Neural cell (in vitro differentiated cells): ENCODE data around the gene ATP6V1E1. TPM values are rescaled to one million over a fixed set of nuclear protein-coding genes. Genes with fewer than 3 reads are reported as not detected.

ENCODE experiments used
- H2AFZ ChIP-seq: fragments of 200-600, 300-800 bp; sonication (generic), shearing (Covaris generic); 2 replicates; pipeline ENCODE4 v1.6.0; 2014; ENCODE audit warnings: low read depth, mild to moderate bottlenecking, antibody characterized with exemption, low read length, moderate library complexity
- H3F3A ChIP-seq: fragments of 200-600 bp; shearing (Covaris generic); 2 replicates; pipeline ENCODE4 v1.6.1; 2016; ENCODE audit warnings: mild to moderate bottlenecking, moderate library complexity, mixed read lengths, antibody characterized with exemption, low read length; ENCODE audit not compliant: insufficient read depth, poor library complexity, severe bottlenecking
- H3K27ac ChIP-seq: fragments of 200-600, 300-800 bp; sonication (generic), shearing (Covaris generic); 2 replicates; pipeline ENCODE4 v1.5.1; 2014; ENCODE audit warnings: mild to moderate bottlenecking, low read length, moderate library complexity
- H3K27me3 ChIP-seq: fragments of 300-800, 200-600 bp; sonication (generic), shearing (Covaris generic); 2 replicates; pipeline ENCODE4 v1.6.0; 2014; ENCODE audit warnings: mild to moderate bottlenecking, low read depth, low read length, moderate library complexity; ENCODE audit not compliant: insufficient read depth
- H3K36me3 ChIP-seq: fragments of 300-800, 200-600 bp; sonication (generic), shearing (Covaris generic); 2 replicates; pipeline ENCODE4 v1.5.1; 2014; ENCODE audit warnings: mild to moderate bottlenecking, antibody characterized with exemption, low read length, moderate library complexity; ENCODE audit not compliant: insufficient read depth
- H3K4me2 ChIP-seq: fragments of 300-800, 200-600 bp; sonication (generic), shearing (Covaris generic); 2 replicates; pipeline ENCODE4 v1.6.0; 2014; ENCODE audit warnings: mild to moderate bottlenecking, low read length
- H3K4me3 ChIP-seq: fragments of 300-800, 200-600 bp; sonication (generic), shearing (Covaris generic); 2 replicates; pipeline ENCODE4 v1.5.1; 2014; ENCODE audit warnings: mild to moderate bottlenecking, low read length, moderate library complexity
- H3K79me2 ChIP-seq: fragments of 200-600 bp; shearing (Covaris generic); replicated peaks from 2 replicates; pipeline ENCODE4 v1.6.0; 2014; ENCODE audit warnings: mild to moderate bottlenecking, low read length, moderate library complexity; ENCODE audit not compliant: insufficient read depth
- H3K9ac ChIP-seq: fragments of 300-800, 200-600 bp; sonication (generic), shearing (Covaris generic); 2 replicates; pipeline ENCODE4 v1.6.1; 2016; ENCODE audit warnings: mild to moderate bottlenecking, low read length, mixed read lengths
- H3K9me2 ChIP-seq: fragments of 200-600 bp; shearing (Covaris generic); 2 replicates; pipeline ENCODE4 v1.6.1; 2016; ENCODE audit warnings: mild to moderate bottlenecking, low read length, mixed read lengths; ENCODE audit not compliant: insufficient read depth
- H3K9me3 ChIP-seq: fragments of 200-600, 300-800 bp; sonication (generic), shearing (Covaris generic); 2 replicates; pipeline ENCODE4 v1.6.1; 2016; ENCODE audit warnings: mild to moderate bottlenecking, mixed run types, low read length, moderate library complexity, mixed read lengths
- H4K20me1 ChIP-seq: fragments of 200-600 bp; shearing (Covaris generic); 2 replicates; pipeline ENCODE4 v1.6.1; 2016; ENCODE audit warnings: mild to moderate bottlenecking, mixed run types; ENCODE audit not compliant: insufficient read depth
- EP300 ChIP-seq: fragments of 450-650 bp; conservative IDR thresholded peaks from 2 replicates; pipeline ENCODE4 v1.6.1; 2014; ENCODE audit warnings: antibody characterized with exemption, mild to moderate bottlenecking, moderate library complexity; ENCODE audit not compliant: poor library complexity, severe bottlenecking
- EZH2 ChIP-seq: fragments of 200-600, 300-800 bp; shearing (Covaris generic), sonication (generic); IDR thresholded peaks from 2 replicates; pipeline ENCODE4 v1.6.1; 2014; ENCODE audit warnings: antibody characterized with exemption, low read length, borderline replicate concordance, mild to moderate bottlenecking; ENCODE audit not compliant: insufficient read depth, poor library complexity, severe bottlenecking
- MXI1 ChIP-seq: fragments of 450-650 bp; conservative IDR thresholded peaks from 2 replicates; pipeline ENCODE4 v1.6.1; 2014; ENCODE audit warnings: antibody characterized with exemption, mild to moderate bottlenecking; ENCODE audit not compliant: poor library complexity, severe bottlenecking
- POLR2AphosphoS5 ChIP-seq: IDR thresholded peaks from 2 replicates; pipeline ENCODE4 v1.6.1; 2012
- RAD21 ChIP-seq: fragments of 450-650 bp; conservative IDR thresholded peaks from 2 replicates; pipeline ENCODE4 v1.6.1; 2014; ENCODE audit warnings: antibody characterized with exemption, mild to moderate bottlenecking, moderate library complexity
- SMC3 ChIP-seq: fragments of 450-650 bp; conservative IDR thresholded peaks from 2 replicates; pipeline ENCODE4 v1.6.1; 2014; ENCODE audit warnings: antibody characterized with exemption, mild to moderate bottlenecking, moderate library complexity; ENCODE audit not compliant: poor library complexity
- TAF1 ChIP-seq: IDR thresholded peaks from 2 replicates; pipeline ENCODE4 v1.6.1; 2012; ENCODE audit warnings: low read depth
- polyA plus RNA-seq: library from polyadenylated mRNA; depleted of rRNA; stranded (reverse); fragments of >200 nt; gene quantifications from 2 replicates; pipeline ENCODE4 v1.2.3, GENCODE V29; 2014
- TF ChIP-seq, protein P1 (sequence below): fragments of 450-650 bp; IDR thresholded peaks from 2 replicates; pipeline ENCODE4 v1.5.1; 2014; ENCODE audit warnings: antibody characterized with exemption, mild to moderate bottlenecking, moderate library complexity; ENCODE audit not compliant: poor library complexity, severe bottlenecking
- TF ChIP-seq, protein P2 (sequence below): IDR thresholded peaks from 2 replicates; pipeline ENCODE4 v1.6.1; 2012; ENCODE audit warnings: borderline replicate concordance

Gene ATP6V1E1
- polyA plus RNA-seq, 1 donor from 2014 or later = 224 TPM

DNA sequence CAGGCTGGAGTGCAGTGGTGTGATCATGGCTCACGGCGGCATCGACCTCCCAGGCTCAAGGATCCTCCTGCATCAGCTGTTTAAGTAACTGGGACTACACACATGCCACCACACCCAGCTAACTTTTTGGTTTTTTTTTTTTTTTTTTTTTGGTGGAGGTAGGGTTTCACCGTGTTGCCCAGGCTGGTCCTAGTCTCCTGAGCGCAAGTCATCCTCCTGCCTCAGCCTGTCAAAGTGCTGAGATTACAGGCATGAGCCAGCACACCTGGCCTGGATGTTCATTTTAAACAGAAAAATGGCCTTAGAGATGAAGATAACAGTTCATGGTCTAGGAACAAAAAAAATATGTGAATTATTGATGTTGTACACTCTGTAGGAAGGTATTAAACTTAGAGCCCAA is 78.9 kb downstream of the ATP6V1E1 start:
- no peak overlapping the region for H3K4me3 ChIP-seq
- no peak overlapping the region for H3K4me2 ChIP-seq
- H3K79me2 ChIP-seq = no peaks in the 10 kb centered on the region
- no peaks in the 10 kb centered on the region for H3K36me3 ChIP-seq
- no peak overlapping the region for H3K27ac ChIP-seq
- H3K9me2 ChIP-seq = no peaks in the 10 kb centered on the region
- no peak overlapping the region for H3K9ac ChIP-seq
- no peaks in the 10 kb centered on the region for H3K27me3 ChIP-seq
- no peaks in the 10 kb centered on the region for H3K9me3 ChIP-seq
- no peaks in the 10 kb centered on the region for H4K20me1 ChIP-seq
- no peak for TF ChIP-seq EZH2
- TF ChIP-seq, protein P1, sequence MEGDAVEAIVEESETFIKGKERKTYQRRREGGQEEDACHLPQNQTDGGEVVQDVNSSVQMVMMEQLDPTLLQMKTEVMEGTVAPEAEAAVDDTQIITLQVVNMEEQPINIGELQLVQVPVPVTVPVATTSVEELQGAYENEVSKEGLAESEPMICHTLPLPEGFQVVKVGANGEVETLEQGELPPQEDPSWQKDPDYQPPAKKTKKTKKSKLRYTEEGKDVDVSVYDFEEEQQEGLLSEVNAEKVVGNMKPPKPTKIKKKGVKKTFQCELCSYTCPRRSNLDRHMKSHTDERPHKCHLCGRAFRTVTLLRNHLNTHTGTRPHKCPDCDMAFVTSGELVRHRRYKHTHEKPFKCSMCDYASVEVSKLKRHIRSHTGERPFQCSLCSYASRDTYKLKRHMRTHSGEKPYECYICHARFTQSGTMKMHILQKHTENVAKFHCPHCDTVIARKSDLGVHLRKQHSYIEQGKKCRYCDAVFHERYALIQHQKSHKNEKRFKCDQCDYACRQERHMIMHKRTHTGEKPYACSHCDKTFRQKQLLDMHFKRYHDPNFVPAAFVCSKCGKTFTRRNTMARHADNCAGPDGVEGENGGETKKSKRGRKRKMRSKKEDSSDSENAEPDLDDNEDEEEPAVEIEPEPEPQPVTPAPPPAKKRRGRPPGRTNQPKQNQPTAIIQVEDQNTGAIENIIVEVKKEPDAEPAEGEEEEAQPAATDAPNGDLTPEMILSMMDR = no peak
- no peak for TF ChIP-seq MXI1
- TF ChIP-seq SMC3 = no peak
- TF ChIP-seq EP300 = no peak
- no peaks in the 10 kb centered on the region for H3F3A ChIP-seq
- H2AFZ ChIP-seq = no peak overlapping the region

DNA sequence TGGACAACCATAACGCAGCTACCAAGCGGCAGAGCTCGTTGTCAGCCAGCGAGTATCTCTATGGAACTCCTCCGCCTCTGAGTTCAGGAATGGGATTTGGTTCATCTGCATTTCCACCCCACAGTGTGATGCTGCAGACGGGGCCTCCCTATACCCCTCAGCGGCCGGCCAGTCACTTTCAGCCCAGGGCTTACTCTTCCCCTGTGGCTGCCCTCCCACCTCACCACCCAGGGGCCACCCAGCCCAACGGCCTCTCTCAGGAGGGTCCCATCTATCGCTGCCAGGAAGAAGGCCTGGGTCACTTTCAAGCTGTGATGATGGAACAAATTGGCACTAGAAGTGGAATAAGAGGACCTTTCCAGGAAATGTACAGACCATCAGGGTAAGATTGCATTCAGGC is 79.4 kb downstream of the ATP6V1E1 start:
- Histone ChIP-seq H3K4me3 (no peak overlapping the region), H3K9me2 (no peaks in the 10 kb centered on the region), H3K36me3 (no peaks in the 10 kb centered on the region), H4K20me1 (no peaks in the 10 kb centered on the region), H2AFZ (no peak overlapping the region), H3F3A (no peaks in the 10 kb centered on the region), H3K9ac (no peak overlapping the region), H3K27ac (no peak overlapping the region), H3K79me2 (no peaks in the 10 kb centered on the region), H3K9me3 (no peaks in the 10 kb centered on the region), H3K4me2 (no peak overlapping the region), H3K27me3 (no peaks in the 10 kb centered on the region)
- TF ChIP-seq POLR2AphosphoS5 (no peak), TAF1 (no peak), SMC3 (no peak), MXI1 (no peak), EP300 (no peak), RAD21 (no peak)
- TF ChIP-seq, protein P1 = no peak
- TF ChIP-seq, protein P2, sequence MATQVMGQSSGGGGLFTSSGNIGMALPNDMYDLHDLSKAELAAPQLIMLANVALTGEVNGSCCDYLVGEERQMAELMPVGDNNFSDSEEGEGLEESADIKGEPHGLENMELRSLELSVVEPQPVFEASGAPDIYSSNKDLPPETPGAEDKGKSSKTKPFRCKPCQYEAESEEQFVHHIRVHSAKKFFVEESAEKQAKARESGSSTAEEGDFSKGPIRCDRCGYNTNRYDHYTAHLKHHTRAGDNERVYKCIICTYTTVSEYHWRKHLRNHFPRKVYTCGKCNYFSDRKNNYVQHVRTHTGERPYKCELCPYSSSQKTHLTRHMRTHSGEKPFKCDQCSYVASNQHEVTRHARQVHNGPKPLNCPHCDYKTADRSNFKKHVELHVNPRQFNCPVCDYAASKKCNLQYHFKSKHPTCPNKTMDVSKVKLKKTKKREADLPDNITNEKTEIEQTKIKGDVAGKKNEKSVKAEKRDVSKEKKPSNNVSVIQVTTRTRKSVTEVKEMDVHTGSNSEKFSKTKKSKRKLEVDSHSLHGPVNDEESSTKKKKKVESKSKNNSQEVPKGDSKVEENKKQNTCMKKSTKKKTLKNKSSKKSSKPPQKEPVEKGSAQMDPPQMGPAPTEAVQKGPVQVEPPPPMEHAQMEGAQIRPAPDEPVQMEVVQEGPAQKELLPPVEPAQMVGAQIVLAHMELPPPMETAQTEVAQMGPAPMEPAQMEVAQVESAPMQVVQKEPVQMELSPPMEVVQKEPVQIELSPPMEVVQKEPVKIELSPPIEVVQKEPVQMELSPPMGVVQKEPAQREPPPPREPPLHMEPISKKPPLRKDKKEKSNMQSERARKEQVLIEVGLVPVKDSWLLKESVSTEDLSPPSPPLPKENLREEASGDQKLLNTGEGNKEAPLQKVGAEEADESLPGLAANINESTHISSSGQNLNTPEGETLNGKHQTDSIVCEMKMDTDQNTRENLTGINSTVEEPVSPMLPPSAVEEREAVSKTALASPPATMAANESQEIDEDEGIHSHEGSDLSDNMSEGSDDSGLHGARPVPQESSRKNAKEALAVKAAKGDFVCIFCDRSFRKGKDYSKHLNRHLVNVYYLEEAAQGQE = no peak
